Stimulated activated naive CD4-positive, alpha-beta T cell treated with Interleukin-2 at 50 U/mL for 16 hours (primary cell): ENCODE results near the gene DLG2.

Experiments
- DNase-seq: peaks from one replicate; lab custom pipeline; 2025; lab: John Stamatoyannopoulos, UW

The DLG2 gene

GRCh38 chr11:83521647-83522596, 2105.2 kb downstream of the DLG2 start:
- no peak for DNase-seq

- no peak for DNase-seq
These were observed 2106.3 kb downstream of the DLG2 start for GRCh38 chr11:83520849-83521248.

- DNase-seq = no peak
These were observed 2115.5 kb downstream of the DLG2 start for GRCh38 chr11:83511646-83512045.

- no peak for DNase-seq
These were observed 2116.3 kb downstream of the DLG2 start for GRCh38 chr11:83510530-83511460.

GRCh38 chr11:83508804-83509203, 2118.3 kb downstream of the DLG2 start:
- DNase-seq = no peak

GRCh38 chr11:83502041-83502440, 2125.1 kb downstream of the DLG2 start:
- DNase-seq = no peak

GRCh38 chr11:83493917-83494316, 2133.2 kb downstream of the DLG2 start:
- no peak for DNase-seq

- no peak for DNase-seq
These were observed 2134.1 kb downstream of the DLG2 start for GRCh38 chr11:83493034-83493433.

- no peak for DNase-seq
These were observed 2143.3 kb downstream of the DLG2 start for GRCh38 chr11:83483808-83484207.

- DNase-seq = no peak
These were observed 2146.3 kb downstream of the DLG2 start for GRCh38 chr11:83480811-83481210.

- DNase-seq = no peak
These were observed 2146.9 kb downstream of the DLG2 start for GRCh38 chr11:83480251-83480650.

- no peak for DNase-seq
These were observed 2149.4 kb downstream of the DLG2 start for GRCh38 chr11:83477772-83478171.

GRCh38 chr11:83475760-83476159, 2151.4 kb downstream of the DLG2 start:
- no peak for DNase-seq

GRCh38 chr11:83473743-83474142, 2153.4 kb downstream of the DLG2 start:
- DNase-seq = no peak

- no peak for DNase-seq
These were observed 2154.3 kb downstream of the DLG2 start for GRCh38 chr11:83472806-83473205.

GRCh38 chr11:83471831-83472727, 2155.1 kb downstream of the DLG2 start:
- DNase-seq = no peak

- no peak for DNase-seq
These were observed 2159.3 kb downstream of the DLG2 start for GRCh38 chr11:83467837-83468236.

GRCh38 chr11:83464160-83464944, 2162.8 kb downstream of the DLG2 start:
- no peak for DNase-seq

- no peak for DNase-seq
These were observed 2167.3 kb downstream of the DLG2 start for GRCh38 chr11:83459798-83460197.

- no peak for DNase-seq
These were observed 2170.6 kb downstream of the DLG2 start for GRCh38 chr11:83456566-83456965.

GRCh38 chr11:83456075-83456474, 2171.1 kb downstream of the DLG2 start:
- no peak for DNase-seq
